HAP-1 (cell line): ENCODE measurements around the gene ZNF143.
"Not testable (repeated sequence)": the region's sequence is repeated elsewhere in the genome, so short reads cannot be mapped to it uniquely, and the experiment has no call there.

Experiments used
- DNase-seq, 2 experiments: peaks; one replicate each; pipeline ENCODE4 v3.0.0-alpha.2; 2016 to 2020; ENCODE audit warnings: low spot score in 2 of 2
- H3K27me3 ChIP-seq: fragments of 250-450 bp; sonication (Bioruptor Pico); 2 replicates; pipeline ENCODE4 v1.5.1; 2020; ENCODE audit warnings: low read depth, mild to moderate bottlenecking, moderate library complexity
- H3K36me3 ChIP-seq: fragments of 250-450 bp; sonication (Bioruptor Pico); replicated peaks from 2 replicates; pipeline ENCODE4 v1.5.1; 2020; ENCODE audit warnings: mild to moderate bottlenecking
- H3K4me1 ChIP-seq: fragments of 250-450 bp; sonication (Bioruptor Pico); 2 replicates; pipeline ENCODE4 v1.5.1; 2020; ENCODE audit warnings: mild to moderate bottlenecking
- H3K4me3 ChIP-seq: fragments of 250-450 bp; sonication (Bioruptor Pico); 2 replicates; pipeline ENCODE4 v1.5.1; 2020; ENCODE audit warnings: mild to moderate bottlenecking, moderate library complexity
- H3K9me3 ChIP-seq: fragments of 250-450 bp; sonication (Bioruptor Pico); 2 replicates; pipeline ENCODE4 v1.5.1; 2020; ENCODE audit warnings: mild to moderate bottlenecking, moderate library complexity
- in situ Hi-C: fragments of 300-500 bp; cut with MboI; formaldehyde crosslinking; loops from 3 replicates; pipeline ENCODE4 v1.14.3; 2020; ENCODE audit warnings: low sequenced_read_pairs, inconsistent platforms, mixed read lengths

The ZNF143 gene

GRCh38 chr11:9514576-9514975 is 53.8 kb downstream of the ZNF143 start:
- Histone ChIP-seq H3K4me1 (peaks cover 27% of the 10 kb centered on the region), H3K36me3 (peaks cover 24% of the 10 kb centered on the region)
- H3K27me3 ChIP-seq, H3K4me3 ChIP-seq, H3K9me3 ChIP-seq, DNase-seq, in situ Hi-C loops: not testable (repeated sequence)

DNA sequence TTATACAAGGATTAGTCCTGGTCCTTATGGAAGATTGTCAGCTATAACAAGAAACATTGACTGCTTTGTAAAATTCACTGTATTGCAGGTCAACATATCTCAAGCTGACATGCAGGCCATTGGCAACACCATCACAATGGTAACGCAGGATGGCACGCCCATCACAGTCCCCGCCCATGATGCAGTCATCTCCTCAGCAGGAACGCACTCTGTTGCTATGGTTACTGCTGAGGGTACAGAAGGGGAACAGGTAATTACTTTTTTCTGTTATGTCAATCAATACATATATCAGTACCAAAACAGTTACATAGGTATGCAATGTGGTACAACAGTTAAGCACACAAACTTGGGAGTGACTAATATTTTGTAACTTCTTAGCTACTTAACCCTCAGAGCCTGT is 55.3 kb downstream of the ZNF143 start:
- in situ Hi-C loops = no loop called here
- Histone ChIP-seq H3K4me3 (no peak overlapping the region), H3K36me3 (peaks cover 24% of the 10 kb centered on the region), H3K27me3 (no peaks in the 10 kb centered on the region), H3K9me3 (no peaks in the 10 kb centered on the region), H3K4me1 (peaks cover 23% of the 10 kb centered on the region)
- peak in 1 of 2 experiments; percentile 51 for DNase-seq

DNA sequence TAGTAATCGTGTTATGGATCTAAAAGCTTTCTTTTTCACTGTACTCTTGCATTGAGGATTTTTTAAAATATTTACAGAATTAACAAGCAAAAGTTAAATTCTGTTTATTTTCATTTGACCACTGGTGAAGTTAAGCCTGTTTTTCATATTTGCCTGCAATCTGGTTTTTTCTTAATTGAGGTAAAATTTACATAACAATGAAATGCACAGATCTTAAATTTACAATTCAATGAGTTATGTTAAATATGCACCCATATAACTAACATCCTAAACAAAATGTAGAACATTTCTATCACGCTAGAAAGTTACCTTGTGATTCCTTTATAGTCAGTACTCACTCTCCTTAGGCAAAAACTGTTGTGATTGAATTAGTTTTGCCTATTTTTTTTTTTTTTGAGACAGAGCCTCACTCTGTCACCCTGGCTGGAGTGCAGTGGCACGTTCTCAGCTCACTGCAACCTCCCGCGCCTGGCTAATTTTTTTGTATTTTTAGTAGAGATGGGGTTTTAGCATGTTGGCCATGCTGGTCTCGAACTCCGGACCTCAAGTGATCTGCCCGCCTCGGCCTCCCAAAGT is 58.1 kb downstream of the ZNF143 start:
- Histone ChIP-seq H3K27me3 (no peaks in the 10 kb centered on the region), H3K4me3 (no peak overlapping the region), H3K4me1 (peaks cover 23% of the 10 kb centered on the region), H3K9me3 (no peaks in the 10 kb centered on the region), H3K36me3 (peaks cover 21% of the 10 kb centered on the region)
- DNase-seq = peak; percentile 47 to 94
- in situ Hi-C loops = no loop called here

- in situ Hi-C loops = no loop called here
- H3K9me3 ChIP-seq = no peaks in the 10 kb centered on the region
- peaks cover 44% of the 10 kb centered on the region for H3K4me1 ChIP-seq
Measured at GRCh38 chr11:9524001-9524400, 63.2 kb downstream of the ZNF143 start.

DNA sequence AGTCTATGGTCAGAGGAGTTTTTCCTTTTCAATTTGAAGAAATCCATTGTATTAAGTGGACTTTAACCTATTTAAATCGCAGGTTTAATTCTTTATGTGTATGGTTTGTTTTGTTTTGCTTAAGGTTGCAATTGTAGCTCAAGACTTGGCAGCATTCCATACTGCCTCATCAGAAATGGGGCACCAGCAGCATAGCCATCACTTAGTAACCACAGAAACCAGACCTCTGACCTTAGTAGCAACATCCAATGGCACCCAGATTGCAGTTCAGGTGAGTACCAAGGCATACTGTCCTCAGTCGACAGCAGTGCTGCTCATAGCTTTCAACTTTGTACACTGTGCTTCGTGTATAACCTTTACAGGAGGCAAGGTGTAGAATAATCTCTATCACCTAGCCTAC is 64.3 kb downstream of the ZNF143 start:
- in situ Hi-C loops = no loop called here
- Histone ChIP-seq H3K4me3 (no peak overlapping the region), H3K36me3 (no peaks in the 10 kb centered on the region), H3K9me3 (no peaks in the 10 kb centered on the region), H3K27me3 (no peaks in the 10 kb centered on the region), H3K4me1 (peaks cover 48% of the 10 kb centered on the region)
- DNase-seq = no peak

More at GRCh38 chr11:9524001-9524400, 63.2 kb downstream of the ZNF143 start:
- no peak overlapping the region for H3K4me3 ChIP-seq
- no peak for DNase-seq
- H3K36me3 ChIP-seq = no peaks in the 10 kb centered on the region
- H3K27me3 ChIP-seq = no peaks in the 10 kb centered on the region

DNA sequence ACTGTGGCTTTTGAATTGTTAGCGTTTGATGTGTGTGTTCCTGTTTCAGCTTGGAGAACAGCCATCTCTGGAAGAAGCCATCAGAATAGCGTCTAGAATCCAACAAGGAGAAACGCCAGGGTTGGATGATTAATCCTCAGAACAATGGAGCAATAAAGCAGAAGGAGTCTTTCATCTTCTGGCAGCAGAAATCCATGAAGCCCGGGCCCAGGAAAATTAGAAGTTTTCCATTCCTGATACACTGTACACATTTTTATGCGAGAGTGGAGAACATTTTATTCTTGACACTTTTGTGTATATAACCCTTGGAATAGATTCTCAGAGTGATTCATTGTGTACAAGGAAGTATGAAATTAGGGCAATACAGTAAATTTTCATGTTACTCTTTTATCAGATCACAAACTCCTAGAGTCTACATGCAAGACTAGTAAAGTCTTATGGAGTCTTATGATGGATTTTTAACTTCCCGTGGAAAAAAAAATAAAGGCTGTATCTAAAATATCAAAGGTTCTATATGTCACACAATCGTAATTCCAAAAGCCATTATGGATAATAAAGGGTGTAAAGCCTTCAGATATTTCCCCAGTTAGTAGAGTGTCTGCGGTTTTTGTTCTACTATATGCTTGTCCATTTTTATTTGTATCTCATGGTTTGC is 66.8 kb downstream of the ZNF143 start:
- Histone ChIP-seq H3K4me3 (no peak overlapping the region), H3K9me3 (no peaks in the 10 kb centered on the region), H3K36me3 (no peaks in the 10 kb centered on the region), H3K27me3 (no peaks in the 10 kb centered on the region), H3K4me1 (peaks cover 57% of the 10 kb centered on the region)
- DNase-seq = peak; percentile 51 to 75
- in situ Hi-C loops = no loop called here

DNA sequence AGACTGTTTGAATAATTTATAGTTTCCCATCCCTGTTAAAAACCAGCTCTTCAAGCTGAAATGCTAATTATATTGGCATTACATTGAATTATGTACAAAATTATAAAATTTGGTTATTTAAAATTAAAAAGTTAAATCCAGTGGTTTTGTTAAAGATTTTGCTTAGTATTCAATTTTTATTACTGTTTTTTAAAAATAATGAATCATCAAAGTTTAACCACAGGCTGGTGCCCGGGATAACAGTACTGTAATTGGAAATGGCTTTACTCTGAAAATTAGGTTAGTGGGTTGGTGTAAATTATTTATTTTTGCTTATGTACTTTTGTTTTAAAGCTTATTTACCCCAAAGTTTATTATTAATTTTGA is 67.3 kb downstream of the ZNF143 start:
- no peaks in the 10 kb centered on the region for H3K27me3 ChIP-seq
- no peak for DNase-seq
- no peaks in the 10 kb centered on the region for H3K9me3 ChIP-seq
- H3K36me3 ChIP-seq = no peaks in the 10 kb centered on the region
- in situ Hi-C loops = no loop called here
- no peak overlapping the region for H3K4me3 ChIP-seq
- peaks cover 62% of the 10 kb centered on the region for H3K4me1 ChIP-seq

DNA sequence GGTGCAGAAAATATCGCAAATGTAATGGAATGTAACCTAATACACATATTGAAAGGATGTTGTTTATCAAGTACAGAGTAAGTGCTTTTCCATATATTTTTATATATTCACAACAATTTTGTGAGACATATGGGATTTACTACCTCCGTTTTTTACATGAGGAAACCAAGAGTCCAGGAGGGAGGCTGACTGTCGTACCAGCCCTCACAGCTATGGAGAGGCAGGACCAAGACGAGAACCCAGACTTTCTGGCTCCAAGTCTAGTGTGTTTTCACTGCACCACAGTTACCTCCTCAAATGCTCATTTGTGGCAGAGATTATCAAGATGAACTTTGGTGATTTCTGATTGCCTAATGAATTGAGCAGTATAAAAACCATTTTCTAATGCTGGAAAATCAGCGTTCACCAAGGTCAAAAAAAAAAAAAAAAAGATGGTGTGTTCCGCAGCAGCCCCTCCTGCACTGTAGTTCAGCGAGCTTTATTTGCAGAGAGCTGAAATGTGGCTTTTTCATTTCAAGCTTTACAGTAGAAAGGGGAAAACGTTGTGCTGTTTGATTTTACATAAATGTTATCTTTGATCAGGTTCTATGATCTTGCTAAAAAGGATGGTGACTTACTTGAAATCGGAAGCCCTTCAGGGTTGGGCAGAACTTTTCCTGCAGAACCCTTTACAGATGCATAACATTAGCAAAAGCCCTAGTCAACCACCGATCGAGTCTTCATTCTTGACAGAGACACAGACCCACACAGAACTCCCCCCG is 67.9 kb downstream of the ZNF143 start:
- no peak for DNase-seq
- Histone ChIP-seq H3K4me1 (peaks cover 67% of the 10 kb centered on the region), H3K27me3 (no peaks in the 10 kb centered on the region), H3K36me3 (no peaks in the 10 kb centered on the region), H3K4me3 (no peak overlapping the region), H3K9me3 (no peaks in the 10 kb centered on the region)
- in situ Hi-C loops = no loop called here

DNA sequence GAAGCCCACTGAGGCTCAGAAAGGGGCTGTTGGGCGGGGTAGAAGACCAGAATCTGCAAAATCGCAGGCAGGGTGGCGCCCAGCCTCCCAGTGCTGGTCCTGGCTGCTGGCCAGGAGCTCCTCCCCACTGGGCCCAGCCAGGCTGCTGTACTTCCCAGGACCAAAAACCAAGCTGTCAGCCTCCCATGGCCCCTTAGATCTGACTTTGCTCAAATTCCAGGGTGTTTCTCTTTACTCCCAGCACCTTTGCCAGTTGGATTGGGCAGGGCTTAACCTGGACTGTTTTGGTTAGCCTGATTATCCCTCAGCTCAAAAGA is 68.5 kb downstream of the ZNF143 start:
- DNase-seq = peak in 1 of 2 experiments; percentile 63
- in situ Hi-C loops = no loop called here
- Histone ChIP-seq H3K36me3 (no peaks in the 10 kb centered on the region), H3K27me3 (no peaks in the 10 kb centered on the region), H3K9me3 (no peaks in the 10 kb centered on the region), H3K4me1 (peaks cover 70% of the 10 kb centered on the region), H3K4me3 (no peak overlapping the region)

- H3K36me3 ChIP-seq = no peaks in the 10 kb centered on the region
- H3K4me3 ChIP-seq = no peak overlapping the region
- in situ Hi-C loops = no loop called here
- peak in 1 of 2 experiments; percentile 62 for DNase-seq
- peaks cover 70% of the 10 kb centered on the region for H3K4me1 ChIP-seq
- H3K27me3 ChIP-seq = no peaks in the 10 kb centered on the region
- no peaks in the 10 kb centered on the region for H3K9me3 ChIP-seq
Measured at GRCh38 chr11:9530020-9530621, 69.3 kb downstream of the ZNF143 start.

DNA sequence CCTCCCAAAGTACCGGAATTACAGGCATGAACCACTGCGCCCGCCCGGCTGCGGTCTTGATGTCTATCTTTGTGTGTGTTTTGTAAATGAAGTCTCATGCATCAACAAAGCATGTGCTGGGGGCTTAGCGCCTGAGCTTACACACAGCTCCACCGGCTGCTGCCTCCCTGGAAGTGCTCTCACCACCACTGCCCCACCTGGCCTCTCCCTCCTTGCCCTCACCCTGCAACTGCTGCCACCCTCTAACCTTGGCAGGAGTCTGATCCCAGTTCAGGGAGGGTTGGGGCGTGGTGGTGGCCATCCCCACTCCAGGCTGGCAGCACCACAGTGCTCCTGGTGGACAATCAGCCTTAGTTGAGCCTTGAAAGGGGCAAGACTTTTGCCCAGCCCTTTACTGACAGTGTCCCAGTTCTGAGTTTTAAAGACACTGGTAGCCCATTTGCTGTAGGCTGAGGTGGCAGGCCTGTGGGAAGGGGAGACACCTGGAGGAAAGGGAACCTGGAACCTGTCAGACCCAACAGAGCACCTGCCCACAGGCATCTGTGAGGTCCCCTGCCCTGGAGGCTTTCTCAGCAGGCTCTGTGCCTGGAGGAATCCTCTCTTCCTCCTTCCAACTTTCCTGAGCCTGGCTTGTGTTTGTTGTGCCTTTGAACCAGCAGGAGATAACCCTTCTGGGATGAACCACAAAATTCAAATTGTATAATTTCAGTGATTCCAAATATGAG is 70.3 kb downstream of the ZNF143 start:
- in situ Hi-C loops = no loop called here
- no peaks in the 10 kb centered on the region for H3K9me3 ChIP-seq
- H3K4me3 ChIP-seq = no peak overlapping the region
- no peaks in the 10 kb centered on the region for H3K36me3 ChIP-seq
- DNase-seq = peak in 1 of 2 experiments; percentile 31
- no peaks in the 10 kb centered on the region for H3K27me3 ChIP-seq
- H3K4me1 ChIP-seq = peaks cover 70% of the 10 kb centered on the region

DNA sequence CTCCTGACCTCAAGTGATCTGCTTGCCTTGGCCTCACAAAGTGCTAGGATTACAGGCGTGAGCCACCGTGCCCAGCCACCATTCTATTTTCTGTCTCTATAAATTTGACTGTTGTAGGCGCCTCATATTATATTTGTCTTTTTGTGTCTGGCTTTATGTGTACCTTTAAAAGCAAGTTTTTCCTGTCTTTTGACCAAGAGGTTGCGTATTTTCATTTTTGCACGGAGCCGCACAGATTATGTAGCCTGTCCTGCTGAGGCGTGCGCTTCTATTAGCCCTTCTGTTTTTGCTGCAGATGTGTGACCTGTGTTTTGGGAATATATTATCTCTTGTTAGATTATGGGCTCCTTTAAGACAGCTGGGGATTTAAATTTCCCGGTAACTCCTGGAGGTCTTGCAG is 72.2 kb downstream of the ZNF143 start:
- in situ Hi-C loops = no loop called here
- Histone ChIP-seq H3K4me3 (no peak overlapping the region), H3K9me3 (no peaks in the 10 kb centered on the region), H3K27me3 (no peaks in the 10 kb centered on the region), H3K36me3 (no peaks in the 10 kb centered on the region), H3K4me1 (peaks cover 56% of the 10 kb centered on the region)
- DNase-seq = no peak

DNA sequence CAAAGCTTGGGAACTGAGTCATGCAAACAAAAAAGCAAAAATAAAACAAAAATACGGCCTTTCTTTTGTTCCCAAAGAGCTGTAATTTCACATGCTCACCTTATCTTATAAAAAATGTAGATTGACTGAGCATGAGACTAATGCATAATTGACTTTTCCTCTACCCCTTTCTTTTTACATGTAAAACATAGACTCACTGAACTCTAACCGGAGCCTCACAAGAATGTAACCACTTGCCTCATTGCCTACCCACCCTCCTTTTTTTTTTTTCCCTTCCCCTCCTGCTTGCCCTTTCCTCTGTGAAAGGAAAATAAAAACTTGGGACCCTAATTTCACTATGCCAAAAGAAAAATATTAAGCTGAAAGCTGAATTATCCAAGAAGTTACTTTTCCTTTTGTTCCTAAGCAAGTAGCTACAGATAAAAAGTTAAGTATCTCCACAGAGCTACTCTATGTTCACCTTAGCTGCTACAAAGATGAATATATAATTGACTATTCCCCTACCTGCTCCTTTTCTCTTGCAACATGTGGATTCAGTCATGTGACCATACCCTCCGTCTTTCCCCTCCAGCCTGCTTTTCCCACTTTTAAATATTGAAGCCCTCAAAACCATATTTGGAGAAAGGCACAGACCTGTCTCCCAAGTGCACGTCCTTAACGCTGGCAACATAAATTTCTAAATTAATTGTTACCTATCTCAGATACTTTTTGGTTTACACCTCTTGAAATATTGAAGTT is 73.1 kb downstream of the ZNF143 start:
- Histone ChIP-seq H3K4me3 (no peak overlapping the region), H3K9me3 (no peaks in the 10 kb centered on the region), H3K27me3 (no peaks in the 10 kb centered on the region), H3K36me3 (no peaks in the 10 kb centered on the region), H3K4me1 (peaks cover 48% of the 10 kb centered on the region)
- DNase-seq = peak; percentile 55 to 98
- in situ Hi-C loops = no loop called here
